ENCODE data around the gene HTR1E. TPM values are rescaled to one million over a fixed set of nuclear protein-coding genes. Genes with fewer than 3 reads are reported as not detected.

Gene HTR1E
- total and polyA plus RNA-seq, 9 of the 15 experiments (the other 6 are each of a cell fraction or from before 2014, with no cell fraction given) = not detected

DNA sequence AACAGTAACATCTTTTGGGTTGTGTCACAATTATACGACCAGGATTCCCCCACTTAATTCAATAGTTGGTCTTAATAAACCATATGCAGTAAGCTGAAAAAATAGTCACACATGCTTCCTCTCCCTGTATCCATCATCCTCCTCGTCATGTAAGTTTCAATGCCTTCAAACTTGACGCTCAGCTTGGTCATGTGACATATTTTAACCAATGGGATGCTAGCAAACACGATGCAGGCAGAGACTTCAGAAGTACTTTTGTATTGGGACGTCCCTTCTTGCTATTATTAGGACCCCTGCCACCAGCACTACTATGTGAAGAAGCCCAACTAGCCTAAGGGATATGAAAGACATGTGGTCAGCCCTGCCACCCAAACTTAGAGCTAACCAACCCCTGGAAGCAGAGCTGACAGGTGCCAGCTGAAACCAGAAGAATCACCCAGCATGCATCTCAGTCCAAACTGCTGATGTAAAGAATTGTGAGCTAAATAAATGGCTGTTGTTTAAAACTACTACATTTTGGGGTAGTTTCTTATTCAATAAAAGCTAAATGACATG is 108.3 kb downstream of the HTR1E start (continued):
- TF ChIP-seq, protein P1, sequence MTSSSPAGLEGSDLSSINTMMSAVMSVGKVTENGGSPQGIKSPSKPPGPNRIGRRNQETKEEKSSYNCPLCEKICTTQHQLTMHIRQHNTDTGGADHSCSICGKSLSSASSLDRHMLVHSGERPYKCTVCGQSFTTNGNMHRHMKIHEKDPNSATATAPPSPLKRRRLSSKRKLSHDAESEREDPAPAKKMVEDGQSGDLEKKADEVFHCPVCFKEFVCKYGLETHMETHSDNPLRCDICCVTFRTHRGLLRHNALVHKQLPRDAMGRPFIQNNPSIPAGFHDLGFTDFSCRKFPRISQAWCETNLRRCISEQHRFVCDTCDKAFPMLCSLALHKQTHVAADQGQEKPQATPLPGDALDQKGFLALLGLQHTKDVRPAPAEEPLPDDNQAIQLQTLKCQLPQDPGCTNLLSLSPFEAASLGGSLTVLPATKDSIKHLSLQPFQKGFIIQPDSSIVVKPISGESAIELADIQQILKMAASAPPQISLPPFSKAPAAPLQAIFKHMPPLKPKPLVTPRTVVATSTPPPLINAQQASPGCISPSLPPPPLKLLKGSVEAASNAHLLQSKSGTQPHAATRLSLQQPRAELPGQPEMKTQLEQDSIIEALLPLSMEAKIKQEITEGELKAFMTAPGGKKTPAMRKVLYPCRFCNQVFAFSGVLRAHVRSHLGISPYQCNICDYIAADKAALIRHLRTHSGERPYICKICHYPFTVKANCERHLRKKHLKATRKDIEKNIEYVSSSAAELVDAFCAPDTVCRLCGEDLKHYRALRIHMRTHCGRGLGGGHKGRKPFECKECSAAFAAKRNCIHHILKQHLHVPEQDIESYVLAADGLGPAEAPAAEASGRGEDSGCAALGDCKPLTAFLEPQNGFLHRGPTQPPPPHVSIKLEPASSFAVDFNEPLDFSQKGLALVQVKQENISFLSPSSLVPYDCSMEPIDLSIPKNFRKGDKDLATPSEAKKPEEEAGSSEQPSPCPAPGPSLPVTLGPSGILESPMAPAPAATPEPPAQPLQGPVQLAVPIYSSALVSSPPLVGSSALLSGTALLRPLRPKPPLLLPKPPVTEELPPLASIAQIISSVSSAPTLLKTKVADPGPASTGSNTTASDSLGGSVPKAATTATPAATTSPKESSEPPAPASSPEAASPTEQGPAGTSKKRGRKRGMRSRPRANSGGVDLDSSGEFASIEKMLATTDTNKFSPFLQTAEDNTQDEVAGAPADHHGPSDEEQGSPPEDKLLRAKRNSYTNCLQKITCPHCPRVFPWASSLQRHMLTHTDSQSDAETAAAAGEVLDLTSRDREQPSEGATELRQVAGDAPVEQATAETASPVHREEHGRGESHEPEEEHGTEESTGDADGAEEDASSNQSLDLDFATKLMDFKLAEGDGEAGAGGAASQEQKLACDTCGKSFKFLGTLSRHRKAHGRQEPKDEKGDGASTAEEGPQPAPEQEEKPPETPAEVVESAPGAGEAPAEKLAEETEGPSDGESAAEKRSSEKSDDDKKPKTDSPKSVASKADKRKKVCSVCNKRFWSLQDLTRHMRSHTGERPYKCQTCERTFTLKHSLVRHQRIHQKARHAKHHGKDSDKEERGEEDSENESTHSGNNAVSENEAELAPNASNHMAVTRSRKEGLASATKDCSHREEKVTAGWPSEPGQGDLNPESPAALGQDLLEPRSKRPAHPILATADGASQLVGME (CRISPR knock-in tag; IDR thresholded peaks at IDR 0.05) = no peak
- TF ChIP-seq, protein P2, sequence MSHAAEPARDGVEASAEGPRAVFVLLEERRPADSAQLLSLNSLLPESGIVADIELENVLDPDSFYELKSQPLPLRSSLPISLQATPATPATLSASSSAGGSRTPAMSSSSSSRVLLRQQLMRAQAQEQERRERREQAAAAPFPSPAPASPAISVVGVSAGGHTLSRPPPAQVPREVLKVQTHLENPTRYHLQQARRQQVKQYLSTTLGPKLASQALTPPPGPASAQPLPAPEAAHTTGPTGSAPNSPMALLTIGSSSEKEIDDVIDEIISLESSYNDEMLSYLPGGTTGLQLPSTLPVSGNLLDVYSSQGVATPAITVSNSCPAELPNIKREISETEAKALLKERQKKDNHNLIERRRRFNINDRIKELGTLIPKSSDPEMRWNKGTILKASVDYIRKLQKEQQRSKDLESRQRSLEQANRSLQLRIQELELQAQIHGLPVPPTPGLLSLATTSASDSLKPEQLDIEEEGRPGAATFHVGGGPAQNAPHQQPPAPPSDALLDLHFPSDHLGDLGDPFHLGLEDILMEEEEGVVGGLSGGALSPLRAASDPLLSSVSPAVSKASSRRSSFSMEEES (CRISPR knock-in tag; IDR thresholded peaks at IDR 0.05) = peak; percentile 78
- no peak for TF ChIP-seq ZNF217 (CRISPR knock-in tag; IDR thresholded peaks at IDR 0.05)
- no peak for TF ChIP-seq BHLHE40 (IDR thresholded peaks at IDR 0.05; ENCODE audit: low read length)
- TF ChIP-seq TOE1 (IDR thresholded peaks at IDR 0.05; ENCODE audit: borderline replicate concordance) = peak; percentile 55; the same call in 1 of the 2 replicates
- no peak for TF ChIP-seq TOE1 (CRISPR knock-in tag; IDR thresholded peaks at IDR 0.05; ENCODE audit: borderline replicate concordance, low read depth)
- no peak for TF ChIP-seq NRF1 (conservative IDR thresholded peaks at IDR 0.05 in 1 of 2, IDR thresholded peaks at IDR 0.05 in 1 of 2)
- no peak for TF ChIP-seq PYGO2 (tag; IDR thresholded peaks at IDR 0.05)
- TF ChIP-seq MED1 (CRISPR knock-in tag; IDR thresholded peaks at IDR 0.05; ENCODE audit: borderline replicate concordance) = no peak
- no peak for TF ChIP-seq TARDBP (IDR thresholded peaks at IDR 0.05)
- no peak for TF ChIP-seq BCL6 (CRISPR knock-in tag; IDR thresholded peaks at IDR 0.05)
- TF ChIP-seq, protein P3, sequence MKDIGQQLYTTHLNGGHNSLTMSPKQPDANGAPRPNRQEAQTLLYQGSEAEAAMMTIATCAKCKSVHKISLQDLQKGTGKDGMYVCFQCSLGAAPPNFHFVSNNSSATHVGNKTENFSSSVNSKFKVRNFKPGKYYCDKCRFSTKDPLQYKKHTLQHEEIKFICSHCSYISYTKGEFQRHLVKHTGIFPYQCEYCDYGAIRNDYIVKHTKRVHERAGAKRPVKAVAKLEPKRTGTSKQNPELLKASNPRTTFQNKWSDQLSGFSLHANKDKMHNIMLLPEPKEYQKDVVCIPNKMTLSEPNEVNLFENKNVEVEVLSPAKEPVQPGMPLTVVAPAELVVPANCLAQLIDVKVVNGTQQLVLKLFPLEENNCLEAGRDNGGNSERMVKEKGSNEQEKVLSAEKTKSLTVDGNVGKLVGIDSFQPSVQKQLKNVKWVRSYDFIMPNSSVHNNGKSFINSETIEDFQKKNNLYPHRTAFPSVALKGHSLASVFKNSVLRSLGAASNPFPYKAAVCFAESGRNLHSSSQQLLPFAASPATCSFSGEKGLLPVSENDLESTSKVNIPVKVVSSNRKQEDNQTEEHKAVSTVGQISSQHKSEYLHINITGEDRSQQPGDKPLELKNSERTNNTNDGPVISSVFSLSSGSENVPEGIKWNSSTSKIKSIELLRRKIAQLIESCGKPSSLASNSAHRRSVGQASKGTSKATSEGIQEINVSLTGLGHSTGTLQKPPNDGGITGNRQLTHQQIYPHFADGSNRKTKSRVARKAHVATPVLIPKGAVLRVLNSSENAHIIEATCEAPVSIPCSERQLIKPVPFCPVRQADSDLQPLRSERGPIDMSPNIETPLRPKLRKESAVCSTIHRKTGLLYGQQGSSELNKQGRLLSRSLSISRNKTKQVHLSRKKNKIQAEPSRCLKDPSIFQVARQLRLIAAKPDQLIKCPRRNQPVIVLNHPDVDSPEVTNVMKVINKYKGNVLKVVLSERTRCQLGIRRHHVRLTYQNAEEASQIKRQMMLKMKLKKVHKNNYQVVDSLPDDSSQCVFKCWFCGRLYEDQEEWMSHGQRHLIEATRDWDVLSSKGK (CRISPR knock-in tag; IDR thresholded peaks at IDR 0.05) = no peak
